Ishikawa (cell line): ENCODE measurements around the gene APBA1.

ENCODE experiments used
- CEBPB ChIP-seq: IDR thresholded peaks from 2 replicates; pipeline ENCODE4 v1.6.1; 2012
- CREB1 ChIP-seq: IDR thresholded peaks from 2 replicates; pipeline ENCODE4 v1.6.1; 2012; ENCODE audit warnings: low read depth
- EGR1 ChIP-seq: IDR thresholded peaks from 2 replicates; pipeline ENCODE4 v1.6.1; 2012
- EP300 ChIP-seq: IDR thresholded peaks from 2 replicates; pipeline ENCODE4 v1.6.1; 2012; ENCODE audit warnings: borderline replicate concordance
- FOXM1 ChIP-seq: IDR thresholded peaks from 2 replicates; pipeline ENCODE4 v1.6.1; 2012; ENCODE audit warnings: low read depth, borderline replicate concordance
- MAX ChIP-seq: IDR thresholded peaks from 2 replicates; pipeline ENCODE4 v1.6.1; 2012
- NFIC ChIP-seq: IDR thresholded peaks from 2 replicates; pipeline ENCODE4 v1.6.1; 2012
- RAD21 ChIP-seq: IDR thresholded peaks from 2 replicates; pipeline ENCODE4 v1.6.1; 2012; ENCODE audit warnings: low read depth
- TAF1 ChIP-seq: IDR thresholded peaks from 2 replicates; pipeline ENCODE4 v1.6.1; 2012; ENCODE audit warnings: low read depth, mild to moderate bottlenecking
- TCF12 ChIP-seq: IDR thresholded peaks from 2 replicates; pipeline ENCODE4 v1.6.1; 2012; ENCODE audit warnings: low read depth
- TEAD4 ChIP-seq: IDR thresholded peaks from 2 replicates; pipeline ENCODE4 v1.6.1; 2012
- YY1 ChIP-seq: IDR thresholded peaks from 2 replicates; pipeline ENCODE4 v1.6.1; 2012; ENCODE audit warnings: low read depth
- ZBTB7A ChIP-seq: IDR thresholded peaks from 2 replicates; pipeline ENCODE4 v1.6.1; 2012; ENCODE audit warnings: low read depth
- TF ChIP-seq, protein P1 (sequence below): IDR thresholded peaks from 2 replicates; pipeline ENCODE4 v1.6.1; 2012
- TF ChIP-seq, protein P2 (sequence below): IDR thresholded peaks from 2 replicates; pipeline ENCODE4 v1.6.1; 2012; ENCODE audit warnings: low read depth, mild to moderate bottlenecking

APBA1 gene

DNA sequence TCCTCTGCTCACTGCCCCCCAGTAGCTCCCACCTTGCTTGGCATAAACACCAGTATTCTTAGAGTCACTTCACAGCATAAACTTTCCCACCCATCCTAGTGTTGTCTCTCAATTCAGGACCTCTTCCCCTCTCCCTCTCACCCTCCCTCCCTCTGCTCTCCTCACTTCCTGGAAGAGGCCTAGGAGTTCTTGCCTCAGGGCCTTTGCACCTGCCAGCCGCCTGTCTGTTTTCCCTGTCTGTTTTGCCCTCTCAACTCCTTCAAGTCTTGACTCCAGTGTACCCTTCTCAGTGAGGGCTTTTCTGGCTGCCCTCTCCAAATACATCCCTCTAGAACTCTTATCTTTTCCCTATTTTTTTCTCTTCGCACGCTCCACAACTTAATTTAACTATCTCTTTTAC lies 260.9 kb downstream of the APBA1 start:
- TF ChIP-seq CEBPB (no peak), TAF1 (no peak), RAD21 (no peak), EGR1 (no peak), YY1 (no peak), MAX (no peak)
- TF ChIP-seq, protein P1, sequence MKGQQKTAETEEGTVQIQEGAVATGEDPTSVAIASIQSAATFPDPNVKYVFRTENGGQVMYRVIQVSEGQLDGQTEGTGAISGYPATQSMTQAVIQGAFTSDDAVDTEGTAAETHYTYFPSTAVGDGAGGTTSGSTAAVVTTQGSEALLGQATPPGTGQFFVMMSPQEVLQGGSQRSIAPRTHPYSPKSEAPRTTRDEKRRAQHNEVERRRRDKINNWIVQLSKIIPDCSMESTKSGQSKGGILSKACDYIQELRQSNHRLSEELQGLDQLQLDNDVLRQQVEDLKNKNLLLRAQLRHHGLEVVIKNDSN: no peak

DNA sequence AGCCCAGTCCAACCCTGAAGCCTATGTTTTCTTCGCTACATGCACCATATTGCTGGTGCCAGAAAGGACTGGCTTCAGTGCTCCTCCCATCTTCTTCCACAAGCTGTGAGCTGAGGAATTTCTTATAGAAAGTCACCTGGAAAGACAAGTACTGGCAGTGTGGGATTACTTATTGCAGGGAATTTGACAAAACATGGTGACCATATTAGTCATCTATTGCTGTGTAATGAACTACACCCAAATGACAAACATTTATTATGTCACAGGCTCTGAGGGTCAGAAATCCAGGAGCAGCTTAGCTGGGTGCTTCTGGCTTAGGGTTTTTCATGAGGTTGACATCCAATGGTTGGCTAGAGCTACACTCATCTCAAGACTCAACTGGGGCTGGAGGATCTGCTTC lies 271.7 kb downstream of the APBA1 start:
- TF ChIP-seq, protein P2, sequence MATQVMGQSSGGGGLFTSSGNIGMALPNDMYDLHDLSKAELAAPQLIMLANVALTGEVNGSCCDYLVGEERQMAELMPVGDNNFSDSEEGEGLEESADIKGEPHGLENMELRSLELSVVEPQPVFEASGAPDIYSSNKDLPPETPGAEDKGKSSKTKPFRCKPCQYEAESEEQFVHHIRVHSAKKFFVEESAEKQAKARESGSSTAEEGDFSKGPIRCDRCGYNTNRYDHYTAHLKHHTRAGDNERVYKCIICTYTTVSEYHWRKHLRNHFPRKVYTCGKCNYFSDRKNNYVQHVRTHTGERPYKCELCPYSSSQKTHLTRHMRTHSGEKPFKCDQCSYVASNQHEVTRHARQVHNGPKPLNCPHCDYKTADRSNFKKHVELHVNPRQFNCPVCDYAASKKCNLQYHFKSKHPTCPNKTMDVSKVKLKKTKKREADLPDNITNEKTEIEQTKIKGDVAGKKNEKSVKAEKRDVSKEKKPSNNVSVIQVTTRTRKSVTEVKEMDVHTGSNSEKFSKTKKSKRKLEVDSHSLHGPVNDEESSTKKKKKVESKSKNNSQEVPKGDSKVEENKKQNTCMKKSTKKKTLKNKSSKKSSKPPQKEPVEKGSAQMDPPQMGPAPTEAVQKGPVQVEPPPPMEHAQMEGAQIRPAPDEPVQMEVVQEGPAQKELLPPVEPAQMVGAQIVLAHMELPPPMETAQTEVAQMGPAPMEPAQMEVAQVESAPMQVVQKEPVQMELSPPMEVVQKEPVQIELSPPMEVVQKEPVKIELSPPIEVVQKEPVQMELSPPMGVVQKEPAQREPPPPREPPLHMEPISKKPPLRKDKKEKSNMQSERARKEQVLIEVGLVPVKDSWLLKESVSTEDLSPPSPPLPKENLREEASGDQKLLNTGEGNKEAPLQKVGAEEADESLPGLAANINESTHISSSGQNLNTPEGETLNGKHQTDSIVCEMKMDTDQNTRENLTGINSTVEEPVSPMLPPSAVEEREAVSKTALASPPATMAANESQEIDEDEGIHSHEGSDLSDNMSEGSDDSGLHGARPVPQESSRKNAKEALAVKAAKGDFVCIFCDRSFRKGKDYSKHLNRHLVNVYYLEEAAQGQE: no peak
- TF ChIP-seq ZBTB7A (no peak), CREB1 (no peak), NFIC (no peak), RAD21 (no peak), TAF1 (no peak), TCF12 (no peak), CEBPB (no peak), EP300 (no peak), FOXM1 (no peak), YY1 (no peak), TEAD4 (no peak), EGR1 (no peak), MAX (no peak)
- TF ChIP-seq, protein P1: no peak

- TF ChIP-seq TAF1 (no peak), EGR1 (no peak), TCF12 (no peak), ZBTB7A (no peak), TEAD4 (no peak), CEBPB (no peak), YY1 (no peak), EP300 (no peak), NFIC (no peak), RAD21 (no peak), MAX (no peak), FOXM1 (no peak), CREB1 (no peak)
- TF ChIP-seq, protein P2: no peak
- TF ChIP-seq, protein P1: no peak
Observed at GRCh38 chr9:69397384-69398214, 274.6 kb downstream of the APBA1 start.

DNA sequence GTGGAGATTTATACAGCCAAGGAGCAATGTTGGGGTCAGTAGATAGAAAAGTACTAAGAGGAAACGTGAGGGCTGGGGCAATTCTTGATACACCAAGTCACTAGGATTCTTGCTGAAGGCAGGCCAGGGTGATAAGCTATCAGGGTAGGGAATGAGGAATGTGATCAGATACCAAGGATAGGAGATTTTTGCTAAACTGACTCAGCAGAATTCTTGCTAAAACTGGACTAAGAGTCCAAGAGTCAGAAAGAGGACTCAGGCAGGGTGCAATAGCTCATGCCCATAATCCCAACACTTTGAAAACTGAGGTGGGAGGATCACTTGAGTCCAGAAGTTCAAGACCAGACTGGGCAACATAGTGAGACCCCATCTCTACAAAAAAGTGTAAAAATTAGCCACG lies 275.4 kb downstream of the APBA1 start:
- no peak for TF ChIP-seq TEAD4
- no peak for TF ChIP-seq EGR1
- TF ChIP-seq TAF1: no peak
- TF ChIP-seq NFIC: no peak
- TF ChIP-seq, protein P2: no peak
